G401 (cell line): ENCODE results near the gene TMEM242. TPM values are rescaled to one million over a fixed set of nuclear protein-coding genes. Genes with fewer than 3 reads are reported as not detected.

Source experiments
- DNase-seq: peaks from one replicate; pipeline ENCODE4 v3.0.0-alpha.2; 2015; ENCODE audit warnings: low spot score
- in situ Hi-C: cut with HindIII; loops from 2 replicates; pipeline ENCODE4 v1.10.0; 2016; ENCODE audit warnings: low sequenced_read_pairs, mixed read lengths
- total RNA-seq: library from RNA; depleted of rRNA; stranded (reverse); fragments of >200 nt; shearing (Covaris generic); gene quantifications from 2 replicates; pipeline ENCODE4 v1.2.3, GENCODE V29; 2014

Gene TMEM242
- total RNA-seq, 1 experiment from 2014 or later: 4.0 TPM

DNA sequence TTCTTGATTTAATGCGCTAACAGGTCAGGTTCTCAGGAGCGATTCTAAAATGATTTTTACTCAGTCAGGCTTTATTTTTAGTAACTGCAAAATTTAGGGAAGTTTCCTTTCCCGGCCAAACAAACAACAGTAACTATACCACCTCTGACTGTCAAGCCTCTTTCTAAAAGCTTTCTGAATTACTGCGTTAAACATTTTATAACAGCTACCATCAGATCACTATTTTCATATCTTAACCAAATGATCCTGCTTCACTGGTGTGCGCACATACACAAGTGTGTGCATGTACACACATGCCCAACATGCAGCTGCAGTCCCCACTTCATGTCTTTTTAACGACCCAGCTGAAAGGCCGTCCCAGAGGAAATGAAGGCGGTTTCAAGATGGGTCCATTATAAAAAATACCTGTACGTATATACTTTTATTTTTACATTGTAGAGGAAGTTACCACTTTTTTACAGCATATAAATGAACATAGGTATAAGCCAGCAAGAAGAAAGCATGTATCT is 25.0 kb downstream of the TMEM242 start:
- in situ Hi-C loops: no loop called here

DNA sequence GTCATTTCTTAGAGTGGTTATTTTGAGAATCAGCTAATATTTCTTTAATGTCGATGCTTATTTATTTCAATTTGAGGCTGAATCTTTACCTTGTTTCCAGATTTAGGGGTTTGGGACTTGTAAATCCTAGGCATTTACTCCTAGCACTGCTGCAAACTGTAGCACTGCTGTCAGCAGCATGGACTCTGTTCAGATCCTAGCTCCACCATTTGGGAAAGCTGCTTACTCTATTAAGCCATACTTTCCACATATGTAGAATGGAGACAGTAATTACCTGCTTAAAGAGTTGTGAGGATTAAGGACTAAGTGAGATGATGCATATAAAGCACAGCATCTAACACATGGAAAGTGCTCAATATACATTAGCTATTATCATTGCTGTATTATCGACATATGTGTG is 28.7 kb downstream of the TMEM242 start:
- no peak for DNase-seq
- in situ Hi-C loops: no loop called here

More for the DNA sequence above, 25.0 kb downstream of the TMEM242 start:
- no peak for DNase-seq

DNA sequence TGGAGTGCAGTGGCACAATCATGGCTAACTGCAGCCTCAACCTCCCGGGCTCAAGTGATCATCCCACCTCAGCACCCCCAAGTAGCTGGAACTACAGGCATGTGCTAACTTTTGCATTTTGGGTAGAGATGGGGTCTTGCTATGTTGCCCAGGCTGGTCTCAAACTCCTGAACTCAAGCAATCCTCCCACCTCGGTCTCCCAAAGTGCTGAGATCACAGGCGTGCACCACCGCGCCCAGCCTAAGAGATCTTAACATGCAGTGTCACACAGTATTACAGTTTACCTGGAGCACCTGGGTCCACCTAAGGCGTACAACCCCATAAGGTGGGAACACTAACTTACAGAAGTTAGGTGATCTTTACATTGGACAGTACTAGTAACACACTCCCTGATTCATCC is 29.5 kb downstream of the TMEM242 start:
- in situ Hi-C loops: no loop called here

DNA sequence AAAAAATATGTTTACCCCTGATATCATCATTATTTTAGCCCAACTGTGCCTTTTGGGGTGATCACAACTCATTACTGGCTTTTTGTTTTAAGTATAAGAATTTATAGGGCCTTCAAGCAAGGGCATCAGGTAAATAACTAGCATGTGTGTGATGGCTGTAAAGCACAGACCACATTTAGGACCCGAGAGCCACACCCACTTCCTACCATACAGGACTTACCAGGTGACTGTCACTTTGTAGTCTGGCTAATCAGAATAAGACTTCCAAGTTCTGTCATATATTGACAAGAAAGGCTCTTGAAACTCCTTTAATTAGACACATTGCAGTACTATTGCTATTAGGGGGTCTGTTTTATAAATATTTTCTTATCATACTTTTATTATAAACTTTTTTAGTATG is 31.1 kb downstream of the TMEM242 start:
- DNase-seq: no peak
- in situ Hi-C loops: no loop called here

More for the DNA sequence above, 29.5 kb downstream of the TMEM242 start:
- DNase-seq: no peak

DNA sequence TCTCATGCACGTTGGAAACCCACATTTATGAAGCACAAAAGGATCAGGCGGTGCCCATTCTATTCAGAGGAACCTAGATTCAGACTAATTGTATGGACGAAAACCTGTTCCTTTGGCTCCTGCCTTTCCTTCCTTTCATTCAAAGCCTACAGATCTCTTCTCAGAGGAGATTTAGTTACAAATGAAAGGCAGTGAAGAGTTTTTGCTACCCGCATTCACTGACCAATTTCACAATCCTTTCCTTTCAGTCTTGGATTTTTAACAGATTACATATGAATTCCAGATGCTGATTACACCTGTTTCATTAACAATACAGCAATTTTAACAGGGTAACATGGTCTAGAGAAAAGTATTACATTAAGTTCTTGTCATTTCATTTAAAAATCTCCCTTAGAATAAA is 32.0 kb downstream of the TMEM242 start:
- DNase-seq: no peak
- in situ Hi-C loops: no loop called here

DNA sequence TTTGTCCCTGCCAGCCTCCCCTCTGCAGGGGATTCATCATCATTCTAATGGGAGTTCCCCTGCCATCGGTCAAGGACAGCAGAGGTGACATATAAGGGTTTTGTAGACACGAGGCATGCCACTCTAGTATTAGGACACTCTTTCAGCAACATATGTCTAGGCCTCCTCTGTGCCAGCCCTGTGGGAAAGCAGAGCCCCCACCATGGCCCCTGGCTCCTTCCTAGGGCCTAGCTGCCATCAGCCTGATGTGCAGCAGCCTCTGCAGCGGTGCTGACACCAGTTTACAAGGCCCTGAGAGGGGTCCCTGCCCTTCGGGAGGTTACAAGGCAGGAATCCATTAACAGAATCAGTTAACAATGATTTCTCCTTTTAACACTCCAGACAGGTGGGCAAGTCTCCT is 32.5 kb downstream of the TMEM242 start:
- in situ Hi-C loops: no loop called here
- DNase-seq: no peak

DNA sequence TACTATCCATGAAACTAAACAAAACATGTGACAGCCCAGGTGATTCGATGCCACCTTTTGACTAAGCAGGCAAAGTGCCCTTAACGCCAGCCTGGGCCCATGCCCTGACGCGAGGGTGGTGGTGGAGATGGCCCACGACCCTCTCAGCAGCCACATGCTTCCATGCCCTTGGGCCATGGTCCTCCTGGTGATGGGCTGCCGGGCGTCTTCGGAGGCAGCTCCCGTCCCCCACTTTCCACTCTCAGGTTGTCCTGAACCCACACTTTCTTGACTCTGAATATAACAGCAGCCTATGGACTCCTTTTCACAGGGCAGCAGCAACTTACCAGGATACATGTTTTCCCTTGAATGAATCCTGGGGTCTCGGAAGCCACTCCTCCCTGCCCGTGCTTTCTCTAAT is 33.6 kb downstream of the TMEM242 start:
- in situ Hi-C loops: no loop called here
- DNase-seq: no peak

DNA sequence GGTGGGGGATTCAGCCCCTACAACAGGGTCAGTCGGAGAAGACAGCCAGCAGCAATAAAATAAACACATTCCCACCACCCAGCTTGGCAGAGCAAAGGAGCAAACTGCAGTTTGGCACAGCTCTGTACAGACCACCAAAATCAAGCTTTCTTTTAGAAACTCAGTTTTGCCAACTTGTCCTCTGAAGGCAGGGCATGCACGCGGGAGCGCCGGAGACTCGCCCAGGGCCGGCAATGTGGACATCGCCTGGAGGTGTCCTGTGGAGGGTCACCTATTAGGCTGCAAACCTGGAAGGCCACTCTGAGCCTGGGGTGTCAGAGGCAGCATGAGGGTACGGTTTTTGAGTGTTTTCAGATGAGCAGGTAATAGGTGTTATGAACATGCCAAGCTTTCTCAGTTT is 34.7 kb downstream of the TMEM242 start:
- in situ Hi-C loops: no loop called here
- DNase-seq: no peak

DNA sequence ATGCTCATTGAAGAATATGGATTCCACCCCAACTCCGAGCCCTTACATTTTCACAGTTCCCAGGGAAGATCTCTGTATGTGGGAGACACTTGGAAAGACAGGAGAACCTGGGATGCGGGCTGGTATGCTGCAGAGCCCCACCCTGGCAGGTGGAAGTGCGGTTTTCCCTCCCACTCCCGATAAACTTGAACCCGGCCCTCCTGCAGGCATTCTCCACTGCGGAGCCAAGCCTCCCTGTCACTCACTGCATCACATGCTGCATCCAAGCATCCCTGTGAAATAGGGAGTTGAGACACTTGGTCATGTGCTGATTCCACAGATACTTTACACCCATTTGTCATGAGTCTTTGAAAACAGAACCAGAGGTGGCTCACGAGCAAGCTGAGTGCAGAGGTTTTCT is 35.4 kb downstream of the TMEM242 start:
- in situ Hi-C loops: no loop called here
- no peak for DNase-seq

DNA sequence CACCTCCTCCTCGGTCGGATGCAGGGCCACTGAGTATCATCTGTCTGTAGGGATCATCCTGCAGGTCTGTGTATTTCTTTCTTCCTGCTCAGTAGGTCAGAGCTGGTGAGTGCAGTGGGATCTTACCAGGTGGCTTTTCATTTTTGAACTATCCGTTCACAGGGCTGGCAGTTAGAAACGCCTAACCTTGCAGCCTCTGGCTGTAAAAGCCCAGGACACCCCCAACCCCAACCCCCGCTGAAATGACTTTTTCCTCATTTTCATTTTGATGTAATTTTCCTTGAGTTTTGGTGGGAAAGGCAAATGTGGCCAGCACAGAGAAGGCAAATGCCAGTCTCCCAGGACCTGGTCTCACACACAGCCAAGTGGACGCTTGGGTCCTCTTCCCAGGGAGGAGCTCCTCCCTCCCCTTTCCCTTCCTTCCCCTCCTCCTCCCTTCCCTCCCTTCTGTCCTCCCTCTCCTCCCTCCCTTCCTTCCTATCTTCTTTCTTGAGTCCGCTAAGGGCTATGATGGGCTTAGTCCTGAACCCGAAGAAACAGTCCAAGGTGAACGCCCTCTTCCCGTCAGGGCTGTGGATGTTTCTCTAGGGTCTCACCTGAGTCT is 36.0 kb downstream of the TMEM242 start:
- in situ Hi-C loops: no loop called here
- DNase-seq: no peak

DNA sequence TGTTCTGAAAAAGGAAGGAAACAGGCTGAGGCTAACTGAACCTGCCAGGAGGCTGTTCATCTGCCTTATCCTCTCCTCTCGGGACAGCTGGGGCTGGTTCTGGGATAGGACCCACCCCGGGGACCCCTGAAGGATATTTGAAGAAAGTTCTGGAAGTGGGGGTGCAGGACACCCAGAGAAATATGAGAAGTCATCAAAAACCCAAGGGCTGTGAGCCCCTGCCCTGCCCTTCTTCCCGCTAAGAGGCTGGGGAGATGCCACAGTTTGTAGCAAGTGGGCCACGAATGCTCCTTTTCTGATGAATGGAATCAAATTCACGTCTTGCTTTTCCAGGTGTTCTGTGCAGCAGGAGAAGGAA is 37.9 kb downstream of the TMEM242 start:
- no peak for DNase-seq
- in situ Hi-C loops: no loop called here

DNA sequence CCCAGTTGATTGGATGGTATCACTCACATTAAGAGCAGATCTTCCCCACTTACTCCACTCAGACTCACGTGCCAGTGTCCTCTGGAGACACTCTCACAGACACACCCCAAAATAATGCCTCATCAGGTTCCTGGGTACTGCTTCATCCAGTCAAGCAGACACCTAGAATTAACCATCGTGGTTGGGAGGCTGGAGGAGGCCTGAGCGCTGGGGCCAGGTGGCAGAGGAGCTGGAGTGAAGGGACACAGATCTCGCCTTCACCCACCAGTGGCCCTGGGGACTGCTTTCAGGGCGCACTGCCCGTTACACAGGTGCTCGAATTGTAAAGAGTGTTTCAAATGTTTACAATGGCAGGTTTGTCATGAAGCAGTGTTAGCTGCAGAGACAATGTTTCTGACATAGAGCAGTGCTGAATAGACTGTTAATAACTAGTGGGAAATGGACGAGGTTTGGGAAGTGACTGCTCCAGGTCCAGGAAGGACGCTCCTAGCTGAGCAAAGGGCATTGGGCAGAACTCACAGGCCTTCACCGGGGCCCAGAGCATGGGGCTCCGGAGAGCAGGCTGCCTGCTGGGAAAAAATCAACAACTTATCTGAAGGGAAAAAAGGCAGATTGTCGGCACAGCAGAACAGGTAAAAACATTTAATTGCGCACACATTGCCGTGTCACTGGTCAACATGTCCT is 38.4 kb downstream of the TMEM242 start:
- in situ Hi-C loops: no loop called here
- no peak for DNase-seq

DNA sequence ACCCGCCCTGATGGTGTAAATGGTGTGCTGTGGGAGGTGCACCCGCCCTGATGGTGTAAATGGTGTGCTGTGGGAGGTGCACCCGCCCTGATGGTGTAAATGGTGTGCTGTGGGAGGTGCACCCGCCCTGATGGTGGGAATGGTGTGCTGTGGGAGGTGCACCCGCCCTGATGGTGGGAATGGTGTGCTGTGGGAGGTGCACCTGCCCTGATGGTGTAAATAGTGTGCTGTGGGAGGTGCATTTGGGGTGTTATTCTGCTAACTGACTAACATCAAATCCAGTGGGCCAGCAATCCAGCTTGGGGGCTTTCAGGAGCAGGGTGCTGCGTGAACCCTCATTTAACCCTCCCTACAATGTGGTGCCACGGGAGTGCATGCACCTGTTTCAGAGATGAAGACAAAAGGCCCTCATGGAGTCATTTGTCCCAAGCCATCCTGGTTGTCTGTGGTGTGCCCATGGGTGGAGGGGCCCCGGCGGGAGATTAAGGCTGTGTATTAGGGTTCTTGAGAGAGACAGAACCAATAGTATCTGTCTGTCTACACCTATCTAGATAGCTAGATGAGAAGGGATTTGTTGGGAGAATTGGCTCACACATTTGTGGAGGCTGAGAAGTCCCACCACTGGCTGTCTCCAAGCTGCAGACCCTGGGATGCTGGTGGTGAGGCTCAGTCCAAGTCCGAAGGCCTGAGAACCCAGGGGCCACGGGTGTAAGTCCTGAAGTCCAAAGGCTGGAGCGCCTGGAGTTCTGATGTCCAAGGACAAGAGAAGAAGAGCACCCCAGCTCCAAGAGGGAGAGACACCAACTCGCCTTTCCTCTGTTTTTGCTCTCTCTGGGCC is 39.2 kb downstream of the TMEM242 start:
- in situ Hi-C loops: no loop called here
- no peak for DNase-seq

DNA sequence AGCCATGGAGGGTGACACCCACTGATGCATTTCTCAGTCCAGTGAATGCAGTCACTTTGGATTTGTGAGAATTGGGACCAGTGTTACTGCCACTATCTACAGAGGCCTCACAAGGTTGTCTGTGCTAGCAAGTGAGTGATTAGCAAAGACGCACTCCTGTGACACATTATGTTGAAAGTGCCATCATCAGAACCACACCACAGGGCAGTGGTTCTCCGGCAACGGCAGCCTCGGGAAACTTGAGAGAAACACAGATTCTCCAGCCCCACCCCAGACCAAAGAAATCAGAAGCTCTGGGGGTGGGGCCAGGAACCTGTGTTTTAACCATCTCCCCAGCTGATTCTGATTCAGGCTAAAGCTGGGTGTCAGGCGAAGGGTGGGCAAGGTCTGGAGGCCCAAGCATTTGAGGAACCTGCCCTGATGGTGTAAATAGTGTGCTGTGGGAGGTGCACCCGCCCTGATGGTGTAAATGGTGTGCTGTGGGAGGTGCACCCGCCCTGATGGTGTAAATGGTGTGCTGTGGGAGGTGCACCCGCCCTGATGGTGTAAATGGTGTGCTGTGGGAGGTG is 39.9 kb downstream of the TMEM242 start:
- DNase-seq: no peak
- in situ Hi-C loops: no loop called here

DNA sequence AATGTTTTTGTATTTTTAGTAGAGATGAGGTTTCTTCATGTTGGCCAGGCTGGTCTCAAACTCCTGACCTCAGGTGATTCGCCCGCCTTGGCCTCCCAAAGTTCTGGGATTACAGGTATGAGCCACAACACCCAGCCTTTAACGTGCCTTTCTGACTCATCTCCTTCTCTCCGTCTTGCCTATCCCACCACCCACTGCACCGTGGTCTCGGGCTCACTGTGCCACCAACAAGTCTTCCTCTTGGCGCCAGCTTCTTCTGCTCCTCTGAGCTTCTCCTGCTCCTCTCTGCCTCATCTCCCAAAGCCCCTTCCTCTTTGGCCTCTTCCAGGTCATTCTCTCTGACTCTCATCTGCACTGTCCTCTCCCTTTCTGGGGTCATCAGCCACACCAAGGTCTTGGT is 41.0 kb downstream of the TMEM242 start:
- in situ Hi-C loops: no loop called here
- no peak for DNase-seq

DNA sequence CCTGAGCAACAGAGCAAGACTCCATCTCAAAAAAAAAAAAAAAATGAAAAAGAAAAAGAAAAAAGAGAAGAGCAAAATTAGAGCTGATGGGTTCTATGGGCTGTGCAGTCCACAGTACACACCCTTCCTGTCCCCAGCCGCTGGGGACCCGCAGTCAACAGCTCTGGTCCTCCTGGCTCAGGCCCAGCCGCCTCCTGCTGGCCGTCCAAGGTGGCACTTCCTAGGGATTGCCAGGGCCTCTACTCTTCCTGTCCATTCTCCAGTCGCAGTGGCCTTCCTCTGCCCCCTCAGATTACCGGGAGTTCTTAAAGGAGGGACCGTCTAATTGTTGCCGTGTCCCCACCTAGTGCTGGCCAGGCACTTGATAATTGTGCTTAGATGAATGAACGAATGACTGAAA is 41.7 kb downstream of the TMEM242 start:
- in situ Hi-C loops: no loop called here
- DNase-seq: no peak

DNA sequence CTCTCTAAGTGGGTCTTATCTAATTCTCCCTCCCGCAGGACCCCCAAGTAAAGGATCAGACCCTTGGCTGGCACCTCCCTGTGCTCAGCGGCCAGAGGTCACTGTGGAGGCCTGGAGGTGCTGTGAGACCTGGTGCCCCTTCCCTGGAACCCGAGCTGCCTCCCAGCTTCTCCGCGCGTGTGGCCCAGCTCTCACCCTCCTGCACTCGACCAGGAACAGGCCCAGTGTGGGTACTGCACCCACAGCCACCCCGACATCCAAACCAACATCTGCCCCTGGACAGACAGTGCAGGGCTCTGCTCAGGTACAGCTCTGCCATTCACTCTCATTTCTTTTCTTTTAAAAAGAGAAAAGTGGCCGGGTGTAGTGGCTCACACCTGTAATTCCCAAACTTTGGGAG is 42.4 kb downstream of the TMEM242 start:
- in situ Hi-C loops: no loop called here
- DNase-seq: no peak

DNA sequence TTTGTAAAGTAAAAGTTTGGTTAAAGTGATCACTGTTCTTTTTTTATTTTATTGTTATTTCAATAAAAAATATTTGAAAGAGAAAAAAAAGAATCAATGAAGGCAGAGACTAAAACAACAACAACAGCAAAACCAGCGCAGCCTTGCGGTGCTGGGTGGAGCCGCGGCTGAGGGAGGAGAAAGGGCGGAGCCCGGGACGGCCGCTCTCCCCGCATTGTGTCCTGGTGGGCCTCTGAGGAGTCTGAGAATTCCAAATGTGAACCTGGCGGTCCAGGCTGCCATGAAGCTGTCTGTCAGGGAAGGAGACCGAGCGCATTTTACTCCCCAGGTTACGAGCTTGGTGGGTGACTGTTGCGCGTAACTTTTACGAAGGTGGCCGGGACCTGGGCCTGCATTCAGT is 43.2 kb downstream of the TMEM242 start:
- in situ Hi-C loops: no loop called here
- DNase-seq: no peak

DNA sequence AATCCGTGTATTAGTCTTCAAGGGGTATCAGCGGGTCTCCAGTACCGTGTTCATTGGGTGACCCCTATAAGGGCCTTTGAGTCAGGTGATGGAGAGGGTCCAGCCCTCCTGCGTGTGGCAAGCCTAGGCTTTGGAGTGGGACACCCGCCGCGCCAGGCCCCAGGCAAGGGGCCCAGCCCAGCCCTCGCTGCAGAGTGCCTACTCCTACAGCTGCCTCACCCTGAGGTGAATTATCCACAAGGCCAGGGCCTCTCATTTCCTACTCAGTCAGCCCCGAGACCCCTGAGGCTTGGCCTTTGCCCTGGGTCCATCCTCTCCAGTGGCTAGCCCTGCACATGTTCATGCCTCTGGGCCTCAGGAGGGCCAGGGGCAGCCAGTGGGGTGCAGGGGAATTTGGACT is 45.1 kb downstream of the TMEM242 start:
- in situ Hi-C loops: no loop called here
- no peak for DNase-seq

DNA sequence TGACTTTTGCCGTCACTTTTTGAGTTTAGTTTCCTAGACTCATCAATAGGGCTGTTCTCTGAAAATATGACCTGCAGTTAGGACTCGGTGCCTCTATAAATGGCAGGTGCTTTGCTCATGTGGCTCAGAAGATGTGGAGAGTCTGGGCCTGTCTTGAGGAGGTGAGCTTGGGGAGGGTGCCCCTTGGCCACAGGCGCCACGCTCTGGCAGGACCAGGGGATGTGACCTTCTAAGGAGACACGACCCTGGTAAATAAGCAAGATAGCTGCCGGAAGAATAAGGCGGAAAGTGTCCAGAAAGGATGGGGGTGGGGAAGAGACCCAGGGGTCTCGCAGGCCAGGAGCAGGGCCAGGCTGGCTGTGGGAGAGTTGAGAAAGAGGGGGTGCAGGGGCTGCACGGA is 46.6 kb downstream of the TMEM242 start:
- in situ Hi-C loops: no loop called here
- no peak for DNase-seq
